IPS-18a (cell line): ENCODE data around the gene DNAJC1.

Source experiments
- H3K27ac ChIP-seq: one replicate; pipeline ENCODE4 v1.5.1; 2013; ENCODE audit warnings: low read length
- H3K27me3 ChIP-seq: one replicate; pipeline ENCODE4 v1.6.1; 2013; ENCODE audit warnings: mild to moderate bottlenecking, low read length; ENCODE audit not compliant: control insufficient read depth, insufficient read depth
- H3K36me3 ChIP-seq: one replicate; pipeline ENCODE4 v1.6.1; 2013; ENCODE audit warnings: low read depth, low read length; ENCODE audit not compliant: control insufficient read depth
- H3K4me1 ChIP-seq: one replicate; pipeline ENCODE4 v1.6.1; 2013; ENCODE audit warnings: low read depth, low read length; ENCODE audit not compliant: control insufficient read depth
- H3K4me3 ChIP-seq: one replicate; pipeline ENCODE4 v1.5.1; 2013; ENCODE audit warnings: low read length
- H3K9ac ChIP-seq: one replicate; pipeline ENCODE4 v1.6.1; 2013; ENCODE audit warnings: mild to moderate bottlenecking, low read length, moderate library complexity
- H3K9me3 ChIP-seq: one replicate; pipeline ENCODE4 v1.6.1; 2013; ENCODE audit warnings: low read depth, low read length; ENCODE audit not compliant: control insufficient read depth

Gene DNAJC1

GRCh38 chr10:22003964-22004281 lies 393 bp upstream of the DNAJC1 start:
- Histone ChIP-seq H3K9me3 (peaks cover 3% of the 10 kb centered on the region), H3K27me3 (peaks cover 18% of the 10 kb centered on the region), H3K4me1 (peaks cover 13% of the 10 kb centered on the region), H3K36me3 (no peaks in the 10 kb centered on the region), H3K9ac (peak overlapping the region; percentile 48), H3K4me3 (peak overlapping the region; percentile 50), H3K27ac (no peak overlapping the region)

- Histone ChIP-seq H3K27ac (no peak overlapping the region), H3K9me3 (peaks cover 3% of the 10 kb centered on the region), H3K4me1 (peaks cover 13% of the 10 kb centered on the region), H3K27me3 (peaks cover 18% of the 10 kb centered on the region), H3K36me3 (no peaks in the 10 kb centered on the region), H3K4me3 (peak overlapping the region; percentile 50), H3K9ac (peak overlapping the region; percentile 15)
These were observed 846 bp downstream of the DNAJC1 start for GRCh38 chr10:22002591-22003176.

GRCh38 chr10:21995557-21995956 lies 8.0 kb downstream of the DNAJC1 start:
- H3K36me3 ChIP-seq, result no peaks in the 10 kb centered on the region
- no peaks in the 10 kb centered on the region for H3K9me3 ChIP-seq
- H3K9ac ChIP-seq, result no peak overlapping the region
- H3K4me3 ChIP-seq, result no peak overlapping the region
- no peaks in the 10 kb centered on the region for H3K4me1 ChIP-seq
- H3K27me3 ChIP-seq, result no peaks in the 10 kb centered on the region
- no peak overlapping the region for H3K27ac ChIP-seq

- no peaks in the 10 kb centered on the region for H3K27me3 ChIP-seq
- H3K9ac ChIP-seq, result no peak overlapping the region
- no peaks in the 10 kb centered on the region for H3K36me3 ChIP-seq
- no peak overlapping the region for H3K27ac ChIP-seq
- H3K9me3 ChIP-seq, result no peaks in the 10 kb centered on the region
- H3K4me3 ChIP-seq, result no peak overlapping the region
- no peaks in the 10 kb centered on the region for H3K4me1 ChIP-seq
These were observed 10.0 kb downstream of the DNAJC1 start for GRCh38 chr10:21993360-21994001.

GRCh38 chr10:21991785-21992184 lies 11.7 kb downstream of the DNAJC1 start:
- Histone ChIP-seq H3K9me3 (no peaks in the 10 kb centered on the region), H3K9ac (no peak overlapping the region), H3K4me1 (no peaks in the 10 kb centered on the region), H3K27me3 (no peaks in the 10 kb centered on the region), H3K4me3 (no peak overlapping the region), H3K27ac (no peak overlapping the region), H3K36me3 (no peaks in the 10 kb centered on the region)

- Histone ChIP-seq H3K36me3 (no peaks in the 10 kb centered on the region), H3K27ac (no peak overlapping the region), H3K27me3 (no peaks in the 10 kb centered on the region), H3K4me1 (no peaks in the 10 kb centered on the region), H3K9ac (no peak overlapping the region), H3K4me3 (no peak overlapping the region), H3K9me3 (no peaks in the 10 kb centered on the region)
These were observed 13.1 kb downstream of the DNAJC1 start for GRCh38 chr10:21990449-21990848.

- Histone ChIP-seq H3K9me3 (no peaks in the 10 kb centered on the region), H3K27me3 (no peaks in the 10 kb centered on the region), H3K4me1 (no peaks in the 10 kb centered on the region), H3K27ac (no peak overlapping the region), H3K4me3 (no peak overlapping the region), H3K36me3 (no peaks in the 10 kb centered on the region), H3K9ac (no peak overlapping the region)
These were observed 13.9 kb downstream of the DNAJC1 start for GRCh38 chr10:21989453-21990154.

- Histone ChIP-seq H3K4me3 (no peak overlapping the region), H3K9ac (no peak overlapping the region), H3K9me3 (no peaks in the 10 kb centered on the region), H3K27me3 (no peaks in the 10 kb centered on the region), H3K36me3 (no peaks in the 10 kb centered on the region), H3K4me1 (no peaks in the 10 kb centered on the region), H3K27ac (no peak overlapping the region)
These were observed 18.0 kb downstream of the DNAJC1 start for GRCh38 chr10:21985541-21985940.

GRCh38 chr10:21981118-21981517 lies 22.4 kb downstream of the DNAJC1 start:
- Histone ChIP-seq H3K4me3 (no peak overlapping the region), H3K9ac (no peak overlapping the region), H3K27me3 (no peaks in the 10 kb centered on the region)

GRCh38 chr10:21980691-21981090 lies 22.8 kb downstream of the DNAJC1 start:
- Histone ChIP-seq H3K27me3 (no peaks in the 10 kb centered on the region), H3K36me3 (no peaks in the 10 kb centered on the region), H3K4me1 (peaks cover 34% of the 10 kb centered on the region), H3K27ac (no peak overlapping the region), H3K9ac (no peak overlapping the region), H3K9me3 (no peaks in the 10 kb centered on the region), H3K4me3 (no peak overlapping the region)

More at GRCh38 chr10:21981118-21981517, 22.4 kb downstream of the DNAJC1 start:
- no peaks in the 10 kb centered on the region for H3K9me3 ChIP-seq
- no peak overlapping the region for H3K27ac ChIP-seq
- peaks cover 32% of the 10 kb centered on the region for H3K4me1 ChIP-seq
- H3K36me3 ChIP-seq, result no peaks in the 10 kb centered on the region

- Histone ChIP-seq H3K36me3 (no peaks in the 10 kb centered on the region), H3K4me3 (peak overlapping the region; percentile 16), H3K27ac (peak overlapping the region; percentile 54), H3K9me3 (no peaks in the 10 kb centered on the region), H3K27me3 (no peaks in the 10 kb centered on the region), H3K4me1 (peaks cover 39% of the 10 kb centered on the region), H3K9ac (peak overlapping the region; percentile 55)
These were observed 25.2 kb downstream of the DNAJC1 start for GRCh38 chr10:21978191-21978862.
